Measurements from ENCODE around the gene ZBED6.

GRCh38 chr1:203768256-203768655 lies 27.2 kb upstream of the ZBED6 start:
- TF ChIP-seq CTCF (IDR thresholded peaks at IDR 0.05) = no peak
- TF ChIP-seq EZH2 (IDR thresholded peaks at IDR 0.05; ENCODE audit: borderline replicate concordance, insufficient read depth, low read depth, low read length, poor library complexity, severe bottlenecking) = no peak
